ENCODE measurements around the gene MRPL44.
A peak's percentile ranks its signal among the peaks of the same experiment; 100 is the strongest.

Gene MRPL44

GRCh38 chr2:223989206-223989855 lies 32.1 kb downstream of the MRPL44 start:
- in situ Hi-C loops (cut with HindIII; ENCODE audit: low sequenced_read_pairs), result loop anchor here (25.0 kb wide), 1 partner anchor 298 kb away; no protein-coding TSS in a partner anchor
- H3K4me3 ChIP-seq (ENCODE audit: low read depth, low read length), result no peak overlapping the region
- no peak for DNase-seq (ENCODE audit: low read depth, low spot score)
- TF ChIP-seq CTCF (IDR thresholded peaks at IDR 0.05; ENCODE audit: low read depth, low read length), result no peak

GRCh38 chr2:223989856-223990232 lies 32.6 kb downstream of the MRPL44 start:
- no peak for DNase-seq (ENCODE audit: low read depth, low spot score)
- H3K4me3 ChIP-seq (ENCODE audit: low read depth, low read length), result no peak overlapping the region
- TF ChIP-seq CTCF (IDR thresholded peaks at IDR 0.05; ENCODE audit: low read depth, low read length), result no peak
- in situ Hi-C loops (cut with HindIII; ENCODE audit: low sequenced_read_pairs), result loop anchor here (25.0 kb wide), 1 partner anchor 297 kb away; no protein-coding TSS in a partner anchor

- TF ChIP-seq CTCF (IDR thresholded peaks at IDR 0.05; ENCODE audit: low read depth, low read length), result no peak
- H3K4me3 ChIP-seq (ENCODE audit: low read depth, low read length), result no peak overlapping the region
- in situ Hi-C loops (cut with HindIII; ENCODE audit: low sequenced_read_pairs), result loop anchor here (25.0 kb wide), 1 partner anchor 296 kb away; no protein-coding TSS in a partner anchor
- no peak for DNase-seq (ENCODE audit: low read depth, low spot score)
Measured at GRCh38 chr2:223991611-223992010, 34.3 kb downstream of the MRPL44 start.

- peak; percentile 86 for DNase-seq (ENCODE audit: low read depth, low spot score)
- TF ChIP-seq CTCF (IDR thresholded peaks at IDR 0.05; ENCODE audit: low read depth, low read length), result peak; percentile 80
- in situ Hi-C loops (cut with HindIII; ENCODE audit: low sequenced_read_pairs), result loop anchor here (25.0 kb wide), 1 partner anchor 294 kb away; no protein-coding TSS in a partner anchor
- no peak overlapping the region for H3K4me3 ChIP-seq (ENCODE audit: low read depth, low read length)
Measured at GRCh38 chr2:223993634-223994232, 36.5 kb downstream of the MRPL44 start.

- DNase-seq (ENCODE audit: low read depth, low spot score), result no peak
- in situ Hi-C loops (cut with HindIII; ENCODE audit: low sequenced_read_pairs), result loop anchor here (25.0 kb wide), 1 partner anchor 293 kb away; no protein-coding TSS in a partner anchor
- H3K4me3 ChIP-seq (ENCODE audit: low read depth, low read length), result no peak overlapping the region
- no peak for TF ChIP-seq CTCF (IDR thresholded peaks at IDR 0.05; ENCODE audit: low read depth, low read length)
Measured at GRCh38 chr2:223994562-223995162, 37.4 kb downstream of the MRPL44 start.

GRCh38 chr2:223995569-223995968 lies 38.3 kb downstream of the MRPL44 start:
- TF ChIP-seq CTCF (IDR thresholded peaks at IDR 0.05; ENCODE audit: low read depth, low read length), result no peak
- peak; percentile 62 for DNase-seq (ENCODE audit: low read depth, low spot score)
- H3K4me3 ChIP-seq (ENCODE audit: low read depth, low read length), result no peak overlapping the region
- in situ Hi-C loops (cut with HindIII; ENCODE audit: low sequenced_read_pairs), result loop anchor here (25.0 kb wide), 1 partner anchor 292 kb away; no protein-coding TSS in a partner anchor
